ENCODE measurements around the gene ZNF836. TPM values are rescaled to one million over a fixed set of nuclear protein-coding genes. Genes with fewer than 3 reads are reported as not detected.

Gene ZNF836
- total RNA-seq = 4.8 and 9.9 TPM in 2 replicates

- Histone ChIP-seq H3K36me3 (ENCODE audit: control insufficient read depth, insufficient read depth, low read length) (no peaks in the 10 kb centered on the region), H3K27me3 (ENCODE audit: control insufficient read depth, insufficient read depth, low read length) (no peaks in the 10 kb centered on the region), H3K4me3 (ENCODE audit: low read depth, low read length) (peak within 1 kb of the TSS; percentile 92)
- no peak for DNase-seq (ENCODE audit: low read depth)
- TF ChIP-seq CTCF (IDR thresholded peaks at IDR 0.05; ENCODE audit: insufficient read depth, low read length, poor library complexity, severe bottlenecking) = no peak
Observed at GRCh38 chr19:52171321-52172169, at the start of gene ZNF836. Gene ZNF836 (minus strand): TSS chr19:52171621. CDS start chr19:52168072, 3,549 bp downstream.

DNA sequence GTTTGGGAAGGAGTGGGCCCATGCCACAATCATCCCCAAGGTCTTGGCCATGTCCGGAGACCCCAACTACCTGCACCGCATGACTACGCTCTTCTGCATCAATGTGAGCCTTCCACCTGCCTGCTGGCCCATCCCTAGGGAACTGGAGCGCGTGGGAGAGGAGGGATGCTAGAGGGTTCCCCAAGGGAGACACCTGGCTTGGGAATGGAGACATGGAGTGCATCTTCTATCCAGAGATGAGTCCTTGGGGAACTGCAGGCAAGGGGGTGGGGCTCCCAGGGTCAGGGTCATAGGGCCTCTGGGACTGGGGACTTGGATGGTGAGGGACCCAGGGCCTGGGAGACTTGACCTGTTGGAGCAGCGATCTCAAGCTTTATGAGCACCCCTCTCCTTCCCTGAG lies 49.6 kb upstream of the ZNF836 start:
- Histone ChIP-seq H3K36me3 (ENCODE audit: control insufficient read depth, insufficient read depth, low read length) (peaks cover 17% of the 10 kb centered on the region), H3K4me3 (ENCODE audit: low read depth, low read length) (no peak overlapping the region), H3K27me3 (ENCODE audit: control insufficient read depth, insufficient read depth, low read length) (no peaks in the 10 kb centered on the region)
- TF ChIP-seq CTCF (IDR thresholded peaks at IDR 0.05; ENCODE audit: insufficient read depth, low read length, poor library complexity, severe bottlenecking) = no peak
- no peak for DNase-seq (ENCODE audit: low read depth)

- Histone ChIP-seq H3K4me3 (ENCODE audit: low read depth, low read length) (no peak overlapping the region), H3K36me3 (ENCODE audit: control insufficient read depth, insufficient read depth, low read length) (peaks cover 20% of the 10 kb centered on the region), H3K27me3 (ENCODE audit: control insufficient read depth, insufficient read depth, low read length) (no peaks in the 10 kb centered on the region)
- no peak for DNase-seq (ENCODE audit: low read depth)
- TF ChIP-seq CTCF (IDR thresholded peaks at IDR 0.05; ENCODE audit: insufficient read depth, low read length, poor library complexity, severe bottlenecking) = no peak
Observed at GRCh38 chr19:52219611-52220010, 48.2 kb upstream of the ZNF836 start.

- no peak for DNase-seq (ENCODE audit: low read depth)
- peaks cover 16% of the 10 kb centered on the region for H3K36me3 ChIP-seq (ENCODE audit: control insufficient read depth, insufficient read depth, low read length)
- H3K4me3 ChIP-seq (ENCODE audit: low read depth, low read length) = no peak overlapping the region
- TF ChIP-seq CTCF (IDR thresholded peaks at IDR 0.05; ENCODE audit: insufficient read depth, low read length, poor library complexity, severe bottlenecking) = no peak
- H3K27me3 ChIP-seq (ENCODE audit: control insufficient read depth, insufficient read depth, low read length) = no peaks in the 10 kb centered on the region
Observed at GRCh38 chr19:52217576-52217975, 46.2 kb upstream of the ZNF836 start.

- no peak for TF ChIP-seq CTCF (IDR thresholded peaks at IDR 0.05; ENCODE audit: insufficient read depth, low read length, poor library complexity, severe bottlenecking)
- Histone ChIP-seq H3K36me3 (ENCODE audit: control insufficient read depth, insufficient read depth, low read length) (peaks cover 17% of the 10 kb centered on the region), H3K27me3 (ENCODE audit: control insufficient read depth, insufficient read depth, low read length) (no peaks in the 10 kb centered on the region), H3K4me3 (ENCODE audit: low read depth, low read length) (no peak overlapping the region)
- DNase-seq (ENCODE audit: low read depth) = no peak
Observed at GRCh38 chr19:52216401-52216800, 45.0 kb upstream of the ZNF836 start.

DNA sequence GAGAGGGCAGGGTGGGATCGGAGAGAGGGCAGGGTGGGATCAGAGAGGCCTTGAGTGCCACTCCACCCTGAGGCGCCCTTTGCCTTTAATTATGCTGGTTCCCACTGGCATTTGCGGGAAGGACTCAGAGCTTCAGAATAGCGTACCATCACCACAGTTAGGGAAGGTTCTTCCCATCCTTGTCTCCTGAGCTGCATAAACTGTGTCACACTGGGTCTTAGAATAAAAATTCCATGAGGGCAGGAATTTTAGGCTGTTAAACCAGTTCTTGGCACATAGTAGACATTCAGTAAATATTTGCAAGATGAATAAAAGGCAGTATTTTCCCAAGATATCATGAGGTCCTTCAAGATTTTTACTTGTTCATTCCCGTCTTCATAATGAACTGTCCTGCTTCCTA lies 42.8 kb upstream of the ZNF836 start:
- no peak for DNase-seq (ENCODE audit: low read depth)
- Histone ChIP-seq H3K36me3 (ENCODE audit: control insufficient read depth, insufficient read depth, low read length) (peaks cover 20% of the 10 kb centered on the region), H3K27me3 (ENCODE audit: control insufficient read depth, insufficient read depth, low read length) (no peaks in the 10 kb centered on the region), H3K4me3 (ENCODE audit: low read depth, low read length) (no peak overlapping the region)
- TF ChIP-seq CTCF (IDR thresholded peaks at IDR 0.05; ENCODE audit: insufficient read depth, low read length, poor library complexity, severe bottlenecking) = no peak

Data from kidney epithelial cell (primary cell).